ENCODE data around the gene ZNF470. TPM values are rescaled to one million over a fixed set of nuclear protein-coding genes. Genes with fewer than 3 reads are reported as not detected.

ZNF470 gene
- total RNA-seq (ENCODE audit: unreplicated experiment) = 5.7 TPM
- long read RNA-seq, full-length matches to known transcripts = 1 of 1 reads
- long read RNA-seq, partial matches to known transcripts = 0 of 1 reads
- long read RNA-seq, other reads (novel, unspliced or antisense) = 0 of 1 reads

DNA sequence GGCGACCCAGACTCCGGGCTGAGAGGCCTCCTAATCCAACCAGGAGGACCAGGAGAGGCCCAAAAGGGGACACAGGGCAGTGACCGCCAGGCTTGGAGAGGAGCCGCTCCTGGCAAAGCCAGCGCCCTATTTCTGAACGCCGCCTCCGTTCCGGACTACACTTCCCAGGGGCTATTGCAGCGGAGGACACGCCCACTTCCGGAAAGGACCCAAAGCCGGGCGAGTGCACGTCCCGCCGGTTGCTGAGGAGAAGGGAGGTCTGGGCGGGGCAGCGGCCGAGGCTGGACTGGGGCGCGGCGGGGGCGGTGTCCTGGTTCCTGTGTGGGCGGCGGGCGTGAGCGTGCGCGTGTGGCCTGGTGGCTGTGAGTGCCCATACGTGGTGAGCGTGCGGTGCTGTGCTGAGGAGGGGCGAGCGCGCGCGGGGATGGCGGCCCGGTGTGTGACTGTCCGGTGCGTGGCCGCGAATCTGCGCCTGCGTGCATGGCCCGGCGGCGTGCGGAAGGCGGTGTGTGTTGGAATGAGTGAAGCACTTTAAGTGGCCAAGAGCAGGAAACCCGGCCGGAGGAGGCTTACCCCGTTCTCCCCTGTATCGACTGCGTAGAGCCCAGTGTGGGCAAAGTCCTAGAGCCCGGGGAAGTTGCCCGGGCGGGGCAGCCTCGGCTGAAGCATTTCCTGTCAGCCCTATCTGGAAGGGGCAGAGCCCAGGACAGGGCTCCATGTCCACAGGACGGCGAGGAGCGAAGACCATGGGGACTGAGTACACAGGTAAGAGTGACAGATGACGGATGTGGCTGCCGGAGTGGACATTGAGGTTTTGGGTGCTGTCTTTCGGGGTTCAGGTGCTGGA, at the start of gene ZNF470:
TSS of gene ZNF470 (plus strand) at position 195 of the 847 bp plus-strand sequence. CDS start 2,844 bp downstream, outside the sequence.
- peaks cover 76% of the 10 kb centered on the region for H3K36me3 Mint-ChIP-seq (ENCODE audit: low read depth, unreplicated experiment)
- peak; percentile 86 for DNase-seq (ENCODE audit: low spot score)
- no peak for TF ChIP-seq CTCF (IDR thresholded peaks at IDR 0.05; ENCODE audit: unreplicated experiment)
- peak within 1 kb of the TSS; percentile 97 for H3K4me3 Mint-ChIP-seq (ENCODE audit: unreplicated experiment)
- peak within 1 kb of the TSS; percentile 57 for H3K27ac Mint-ChIP-seq (ENCODE audit: unreplicated experiment)
- no peaks in the 10 kb centered on the region for H3K4me1 Mint-ChIP-seq (ENCODE audit: unreplicated experiment)
- H3K9me3 Mint-ChIP-seq (ENCODE audit: unreplicated experiment) = peaks cover 52% of the 10 kb centered on the region
- H3K27me3 Mint-ChIP-seq (ENCODE audit: unreplicated experiment) = peaks cover 4% of the 10 kb centered on the region

GRCh38 chr19:56525214-56525860, 41.9 kb upstream of the ZNF470 start:
- DNase-seq (ENCODE audit: low spot score) = no peak
- no peak for TF ChIP-seq CTCF (IDR thresholded peaks at IDR 0.05; ENCODE audit: unreplicated experiment)
- Mint-ChIP-seq H3K36me3 (ENCODE audit: low read depth, unreplicated experiment) (peaks cover 37% of the 10 kb centered on the region), H3K27ac (ENCODE audit: unreplicated experiment) (no peak overlapping the region), H3K4me3 (ENCODE audit: unreplicated experiment) (no peak overlapping the region), H3K27me3 (ENCODE audit: unreplicated experiment) (peaks cover 3% of the 10 kb centered on the region), H3K9me3 (ENCODE audit: unreplicated experiment) (peaks cover 56% of the 10 kb centered on the region), H3K4me1 (ENCODE audit: unreplicated experiment) (no peaks in the 10 kb centered on the region)

DNA sequence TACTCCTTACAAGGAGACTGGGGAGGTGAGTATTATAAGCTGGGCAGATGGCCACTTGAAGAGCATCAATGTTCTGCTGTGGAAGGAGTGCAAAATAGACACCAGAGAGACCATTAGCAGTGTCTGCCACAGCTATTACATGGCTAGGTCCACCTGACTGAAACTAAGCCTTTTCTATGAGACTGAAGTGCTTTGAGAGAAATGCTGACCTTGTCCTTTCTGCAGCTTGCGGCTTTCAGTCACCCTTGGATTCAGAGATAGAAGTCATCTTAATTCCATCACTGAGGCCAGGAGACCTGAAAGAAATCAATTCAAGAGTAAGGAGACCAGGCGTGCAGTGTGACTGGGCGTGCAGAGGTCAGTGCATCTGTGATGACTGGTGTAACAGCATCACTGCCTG, 29.8 kb upstream of the ZNF470 start:
- Mint-ChIP-seq H3K4me3 (ENCODE audit: unreplicated experiment) (peak overlapping the region; percentile 87), H3K4me1 (ENCODE audit: unreplicated experiment) (peaks cover 10% of the 10 kb centered on the region), H3K9me3 (ENCODE audit: unreplicated experiment) (peaks cover 47% of the 10 kb centered on the region), H3K27ac (ENCODE audit: unreplicated experiment) (peak overlapping the region; percentile 48), H3K27me3 (ENCODE audit: unreplicated experiment) (peaks cover 13% of the 10 kb centered on the region), H3K36me3 (ENCODE audit: low read depth, unreplicated experiment) (peaks cover 45% of the 10 kb centered on the region)
- no peak for TF ChIP-seq CTCF (IDR thresholded peaks at IDR 0.05; ENCODE audit: unreplicated experiment)
- no peak for DNase-seq (ENCODE audit: low spot score)

DNA sequence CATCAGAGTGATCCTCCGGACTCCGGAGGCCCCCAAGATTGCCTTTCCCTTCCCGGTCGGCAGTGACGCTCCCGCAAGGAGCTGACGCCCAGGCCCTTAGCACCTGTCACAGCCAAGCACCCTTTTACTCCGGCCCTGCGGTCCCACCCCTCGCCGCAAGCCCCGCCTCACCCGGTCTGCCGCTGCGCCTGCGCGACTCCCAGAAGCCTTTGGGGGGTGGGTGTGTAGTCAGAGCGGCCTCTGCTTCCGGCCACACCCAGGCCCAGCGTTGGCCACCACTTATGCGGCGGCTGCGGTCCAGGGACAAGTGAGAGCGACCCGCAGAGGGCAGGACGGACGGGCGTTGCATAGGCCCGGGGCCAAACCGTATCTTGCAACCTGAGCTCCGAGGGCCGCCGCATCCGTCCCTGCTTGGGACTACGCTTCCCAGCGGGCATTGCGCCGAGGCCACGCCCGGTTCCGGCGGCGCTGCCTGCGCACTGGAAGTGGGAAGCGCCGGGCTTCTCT, 29.0 kb upstream of the ZNF470 start:
- DNase-seq (ENCODE audit: low spot score) = peak; percentile 68
- H3K4me3 Mint-ChIP-seq (ENCODE audit: unreplicated experiment) = peak overlapping the region; percentile 87
- peaks cover 48% of the 10 kb centered on the region for H3K36me3 Mint-ChIP-seq (ENCODE audit: low read depth, unreplicated experiment)
- H3K9me3 Mint-ChIP-seq (ENCODE audit: unreplicated experiment) = peaks cover 42% of the 10 kb centered on the region
- no peak overlapping the region for H3K27ac Mint-ChIP-seq (ENCODE audit: unreplicated experiment)
- H3K4me1 Mint-ChIP-seq (ENCODE audit: unreplicated experiment) = peaks cover 10% of the 10 kb centered on the region
- TF ChIP-seq CTCF (IDR thresholded peaks at IDR 0.05; ENCODE audit: unreplicated experiment) = no peak
- H3K27me3 Mint-ChIP-seq (ENCODE audit: unreplicated experiment) = peaks cover 13% of the 10 kb centered on the region

Measured in endothelial cell (in vitro differentiated cells).